HEK293T (cell line): ENCODE measurements around the gene ZPLD1.

Experiments
- ARNT ChIP-seq: fragments of 450-650 bp; IDR thresholded peaks from 2 replicates; pipeline ENCODE4 v1.6.1; 2017; ENCODE audit warnings: mild to moderate bottlenecking
- HDGF ChIP-seq: fragments of 450-650 bp; IDR thresholded peaks from 2 replicates; pipeline ENCODE4 v1.6.1; 2017; ENCODE audit warnings: antibody characterized with exemption, borderline replicate concordance
- SP1 ChIP-seq: fragments of 450-650 bp; IDR thresholded peaks from 2 replicates; pipeline ENCODE4 v1.6.1; 2017
- ZNF384 ChIP-seq: fragments of 450-650 bp; IDR thresholded peaks from 2 replicates; pipeline ENCODE4 v1.6.1; 2016

GRCh38 chr3:102492300-102492699 is 57.5 kb downstream of the ZPLD1 start:
- no peak for TF ChIP-seq ARNT
- TF ChIP-seq ZNF384 = no peak
- TF ChIP-seq SP1 = no peak
- TF ChIP-seq HDGF = no peak
